Kidney (tissue), 14 donors: ENCODE data around the gene SMCO3. TPM values are rescaled to one million over a fixed set of nuclear protein-coding genes. Genes with fewer than 3 reads are reported as not detected.

ENCODE experiments used
- DNase-seq, 5 donors: peaks; one replicate each; pipeline ENCODE4 v3.0.0-alpha.2; 2013 to 2020
- FAIRE-seq: peaks from 2 replicates; lab custom pipeline; 2012; peaks lifted over from hg19 to GRCh38; lab: Jason Lieb, UNC
- H3K27ac ChIP-seq, 2 donors: one replicate each; pipeline ENCODE4 v1.7.0; 2013; ENCODE audit warnings: low read depth in 2 of 2, low read length in 2 of 2, inconsistent platforms in 1 of 2
- H3K27me3 ChIP-seq: one replicate; pipeline ENCODE4 v1.7.1; 2013; ENCODE audit warnings: low read length, inconsistent platforms; ENCODE audit not compliant: control insufficient read depth, insufficient read depth
- H3K36me3 ChIP-seq, 3 donors: one replicate each; pipeline versions ENCODE4 v1.7.0 to v1.7.1; 2013; ENCODE audit warnings: low read length in 3 of 3, control low read depth in 1 of 3, inconsistent platforms in 1 of 3; ENCODE audit not compliant: insufficient read depth in 3 of 3, control insufficient read depth in 2 of 3
- H3K4me1 ChIP-seq, 3 donors: one replicate each; pipeline versions ENCODE4 v1.7.0 to v1.7.1; 2013; ENCODE audit warnings: low read length in 3 of 3, inconsistent platforms in 1 of 3, low read depth in 1 of 3; ENCODE audit not compliant: control insufficient read depth in 2 of 3, insufficient read depth in 2 of 3
- H3K4me3 ChIP-seq, 3 donors: one replicate each; pipeline versions ENCODE4 v1.7.0 to v1.8.1; 2013; ENCODE audit warnings: low read length in 3 of 3, control low read depth in 1 of 3, inconsistent platforms in 1 of 3
- H3K9ac ChIP-seq, 3 donors: one replicate each; pipeline versions ENCODE4 v1.7.0 to v1.7.1; 2013; ENCODE audit warnings: low read length in 3 of 3, control low read depth in 1 of 3, inconsistent platforms in 1 of 3
- H3K9me3 ChIP-seq, 3 donors: one replicate each; pipeline versions ENCODE4 v1.7.0 to v1.7.1; 2013; ENCODE audit warnings: low read length in 3 of 3, control low read depth in 1 of 3, inconsistent platforms in 1 of 3; ENCODE audit not compliant: control insufficient read depth in 2 of 3, insufficient read depth in 1 of 3
- CTCF ChIP-seq: IDR thresholded peaks from 3 replicates; pipeline ENCODE4 v1.5.1; 2012; ENCODE audit warnings: mild to moderate bottlenecking, moderate library complexity, borderline replicate concordance; ENCODE audit not compliant: insufficient read depth; ENCODE audit errors: extremely low read depth
- intact Hi-C: fragments of 100-400 bp; cut with DNase I; formaldehyde crosslinking; loops from one replicate; pipeline ENCODE4 v1.11.1; 2022
- polyA plus RNA-seq: library from polyadenylated mRNA; stranded (reverse); fragments of 350-450 nt; fragmentation: Illumina TruSeq; extraction: RNeasy Lipid Tissue Mini Kit (QIAGEN cat#74804); gene quantifications from one replicate; pipeline ENCODE4 v1.2.3, GENCODE V29; 2014; ENCODE audit warnings: low read depth, low replicate concordance; ENCODE audit not compliant: insufficient read depth
- total RNA-seq: library from RNA; stranded (reverse); fragmentation: NEBNext Ultra II Directional; extraction: Animal tissue kit (Norgen Biotek cat#: 25700); gene quantifications from one replicate; pipeline ENCODE4 v1.2.1, GENCODE V29; 2021
- donor health status: control.
- donor health status: control.
- donor health status: control.
- donor health status: control.
- donor health status: control.
- donor health status: DM: yes; HTN: yes; CAD: no.
- donor health status: Normal renal cell carcinoma (clear cell type).

SMCO3 gene
- total and polyA plus RNA-seq, 2 donors from 2014 or later = 0.76 to 10.9 TPM

GRCh38 chr12:14834509-14834908 lies 20.5 kb upstream of the SMCO3 start:
- no peaks in the 10 kb centered on the region for H3K27me3 ChIP-seq
- FAIRE-seq (no peak), DNase-seq (no peak)
- no peaks in the 10 kb centered on the region for H3K36me3 ChIP-seq
- TF ChIP-seq CTCF = no peak
- H3K4me3 ChIP-seq = no peak overlapping the region
- no peak overlapping the region for H3K27ac ChIP-seq
- H3K9me3 ChIP-seq = no peaks in the 10 kb centered on the region
- H3K9ac ChIP-seq = no peak overlapping the region
- intact Hi-C loops = no loop called here
- no peaks in the 10 kb centered on the region for H3K4me1 ChIP-seq

GRCh38 chr12:14833952-14834351 lies 20.0 kb upstream of the SMCO3 start:
- intact Hi-C loops = no loop called here
- DNase-seq (no peak), FAIRE-seq (no peak)
- no peaks in the 10 kb centered on the region for H3K27me3 ChIP-seq
- no peak overlapping the region for H3K9ac ChIP-seq
- no peak overlapping the region for H3K4me3 ChIP-seq
- no peak overlapping the region for H3K27ac ChIP-seq
- no peak for TF ChIP-seq CTCF
- no peaks in the 10 kb centered on the region for H3K4me1 ChIP-seq
- no peaks in the 10 kb centered on the region for H3K9me3 ChIP-seq
- H3K36me3 ChIP-seq = no peaks in the 10 kb centered on the region

DNA sequence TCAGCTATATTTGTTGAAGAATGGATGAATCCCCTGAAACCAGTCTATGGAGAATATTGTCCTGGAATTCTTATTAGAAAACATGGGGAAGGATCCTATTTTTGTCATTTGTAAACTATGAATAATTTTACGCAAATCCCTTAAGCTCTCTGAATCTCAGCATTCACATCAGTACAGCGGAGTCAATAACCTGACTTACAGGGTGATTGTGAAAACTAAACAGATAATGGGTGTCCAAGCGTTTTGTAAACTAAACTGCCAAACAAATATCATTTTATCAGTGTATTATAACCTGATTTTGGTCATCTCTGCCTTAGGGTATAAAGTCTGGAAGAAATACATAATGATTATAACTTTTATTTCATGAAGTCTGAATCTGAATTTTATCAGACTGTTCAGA lies 19.4 kb upstream of the SMCO3 start:
- intact Hi-C loops = no loop called here
- H3K27me3 ChIP-seq = no peaks in the 10 kb centered on the region
- no peaks in the 10 kb centered on the region for H3K4me1 ChIP-seq
- no peak for TF ChIP-seq CTCF
- FAIRE-seq (no peak), DNase-seq (no peak)
- H3K9me3 ChIP-seq = no peaks in the 10 kb centered on the region
- H3K4me3 ChIP-seq = no peak overlapping the region
- no peak overlapping the region for H3K9ac ChIP-seq
- H3K27ac ChIP-seq = no peak overlapping the region
- H3K36me3 ChIP-seq = no peaks in the 10 kb centered on the region

DNA sequence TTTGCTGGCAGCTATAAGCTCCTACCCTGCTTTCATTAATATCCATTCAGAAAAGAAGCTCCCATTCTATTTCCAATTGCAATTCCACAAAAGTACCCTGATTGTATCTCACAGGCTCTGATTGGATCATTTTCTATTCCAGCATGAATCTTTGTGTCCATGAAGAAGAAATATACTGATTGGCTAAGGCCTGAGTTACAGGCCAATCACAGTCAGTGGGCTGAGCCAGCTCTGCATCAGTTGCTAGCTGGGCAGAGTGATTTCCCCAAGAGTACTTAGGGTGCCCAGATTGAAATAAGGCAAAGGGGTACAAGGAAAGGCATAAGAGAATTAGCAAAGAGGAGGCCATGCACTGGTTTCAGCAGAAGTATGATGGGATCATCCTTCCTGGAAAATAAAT lies 14.9 kb upstream of the SMCO3 start:
- Histone ChIP-seq H3K27me3 (no peaks in the 10 kb centered on the region), H3K9me3 (no peaks in the 10 kb centered on the region), H3K36me3 (no peaks in the 10 kb centered on the region), H3K27ac (no peak overlapping the region), H3K9ac (no peak overlapping the region), H3K4me3 (no peak overlapping the region), H3K4me1 (no peaks in the 10 kb centered on the region)
- DNase-seq (no peak), FAIRE-seq (no peak)
- no peak for TF ChIP-seq CTCF
- intact Hi-C loops = no loop called here
